Ovary (tissue), 9 donors: Measurements from ENCODE around the gene PPIL6. TPM values are rescaled to one million over a fixed set of nuclear protein-coding genes. Genes with fewer than 3 reads are reported as not detected.

Experiments used
- DNase-seq, 5 donors: peaks; one replicate each; pipeline ENCODE4 v3.0.0-alpha.2; 2019 to 2020
- H3K27ac ChIP-seq, 2 donors: fragments of 200-600 bp; one replicate each; pipeline versions ENCODE4 v1.5.1 to v1.8.0; 2019 to 2022
- H3K27me3 ChIP-seq: fragments of 200-600 bp; one replicate; pipeline ENCODE4 v1.8.0; 2022
- H3K36me3 ChIP-seq: fragments of 200-600 bp; sonication (generic); one replicate; pipeline ENCODE4 v1.5.1; 2019
- H3K4me1 ChIP-seq: one replicate; pipeline ENCODE4 v1.8.1; 2013; ENCODE audit warnings: mild to moderate bottlenecking, moderate library complexity; ENCODE audit not compliant: insufficient read depth
- H3K4me3 ChIP-seq: fragments of 200-600 bp; sonication (generic); one replicate; pipeline ENCODE4 v1.5.1; 2017
- H3K9me3 ChIP-seq, 2 donors: fragments of 200-600 bp in 1 of 2; sonication (generic) in 1 of 2; one replicate each; pipeline versions ENCODE4 v1.5.1 to v1.8.1; 2013 to 2019; ENCODE audit warnings: mild to moderate bottlenecking in 1 of 2, moderate library complexity in 1 of 2
- EP300 ChIP-seq: sonication (generic); formaldehyde crosslinking; IDR thresholded peaks from one replicate; pipeline ENCODE4 v1.6.1; 2017; ENCODE audit warnings: antibody characterized with exemption
- POLR2A ChIP-seq: fragments of 450-650 bp; IDR thresholded peaks from one replicate; pipeline ENCODE4 v1.6.1; 2017; ENCODE audit warnings: antibody characterized with exemption, mild to moderate bottlenecking, moderate library complexity
- WGBS, 3 donors: extraction: QIAGEN DNeasy Blood & Tissue Kit in 1 of 3; methylation state at CpG; one replicate each; pipeline versions ENCODE4 v1.1.5 to v1.1.7; 2013 to 2017; 5-methylcytosine and 5-hydroxymethylcytosine counted together
- intact Hi-C, 4 donors: fragments of 100-400 bp; cut with DNase I; formaldehyde crosslinking; loops; one replicate each; pipeline versions ENCODE4 v1.11.0 to v1.15.1; 2022 to 2023
- polyA plus RNA-seq, 2 donors: library from polyadenylated mRNA; stranded (reverse); fragments of 200-250 nt in 1 of 2; fragments of 350-450 nt in 1 of 2; fragmentation: Illumina TruSeq in 1 of 2; extraction: RNeasy Lipid Tissue Mini Kit (QIAGEN cat#74804) in 1 of 2; gene quantifications; one replicate each; pipeline ENCODE4 v1.2.3, GENCODE V29; 2013 to 2014
- total RNA-seq, 7 donors: library from RNA; depleted of rRNA in 2 of 7; stranded (reverse); fragments of >200 nt in 2 of 7; fragmentation: NEBNext Ultra II Directional in 3 of 7; extraction: Animal tissue kit (Norgen Biotek cat#: 25700) in 3 of 7; gene quantifications; one replicate each; pipeline versions ENCODE4 v1.1.0 to v1.2.4, GENCODE V29; 2016 to 2023
- TF ChIP-seq, protein P1 (sequence below), 3 donors: fragments of 450-650 bp in 2 of 3; fragments of 200-600 bp in 1 of 3; IDR thresholded peaks; one replicate each; pipeline versions ENCODE4 v1.5.1 to v1.8.0; 2016 to 2022; ENCODE audit warnings: antibody characterized with exemption in 3 of 3, mild to moderate bottlenecking in 1 of 3
- donor health status: DM: no; HTN: no; CAD: no; lungs with moderate emphysema.
- donor health status: DM: no; HTN: no; CAD: no.
- donor health status: Bipolar disorder and iron deficiency.
- donor health status: DM: yes; HTN: yes; CAD: no.
- donor health status: DM: no; HTN: no; CAD: no.
- donor health status: DM: yes; HTN: yes; CAD: no.

The PPIL6 gene
- total and polyA plus RNA-seq, 9 donors: 6.3 to 29.8 (median 10.9) TPM

- peaks cover 3% of the 10 kb centered on the region for H3K4me1 ChIP-seq
- intact Hi-C loops: no loop called here
- no peaks in the 10 kb centered on the region for H3K36me3 ChIP-seq
- no peak overlapping the region for H3K27ac ChIP-seq
- no peak for DNase-seq
- H3K27me3 ChIP-seq: no peaks in the 10 kb centered on the region
- 89 to 91% (median 89%) methylated on average over 9 of the region's 9 CpGs for WGBS, 3 donors
- H3K4me3 ChIP-seq: no peak overlapping the region
- H3K9me3 ChIP-seq: no peaks in the 10 kb centered on the region
- no peak for TF ChIP-seq POLR2A
- TF ChIP-seq, protein P1, sequence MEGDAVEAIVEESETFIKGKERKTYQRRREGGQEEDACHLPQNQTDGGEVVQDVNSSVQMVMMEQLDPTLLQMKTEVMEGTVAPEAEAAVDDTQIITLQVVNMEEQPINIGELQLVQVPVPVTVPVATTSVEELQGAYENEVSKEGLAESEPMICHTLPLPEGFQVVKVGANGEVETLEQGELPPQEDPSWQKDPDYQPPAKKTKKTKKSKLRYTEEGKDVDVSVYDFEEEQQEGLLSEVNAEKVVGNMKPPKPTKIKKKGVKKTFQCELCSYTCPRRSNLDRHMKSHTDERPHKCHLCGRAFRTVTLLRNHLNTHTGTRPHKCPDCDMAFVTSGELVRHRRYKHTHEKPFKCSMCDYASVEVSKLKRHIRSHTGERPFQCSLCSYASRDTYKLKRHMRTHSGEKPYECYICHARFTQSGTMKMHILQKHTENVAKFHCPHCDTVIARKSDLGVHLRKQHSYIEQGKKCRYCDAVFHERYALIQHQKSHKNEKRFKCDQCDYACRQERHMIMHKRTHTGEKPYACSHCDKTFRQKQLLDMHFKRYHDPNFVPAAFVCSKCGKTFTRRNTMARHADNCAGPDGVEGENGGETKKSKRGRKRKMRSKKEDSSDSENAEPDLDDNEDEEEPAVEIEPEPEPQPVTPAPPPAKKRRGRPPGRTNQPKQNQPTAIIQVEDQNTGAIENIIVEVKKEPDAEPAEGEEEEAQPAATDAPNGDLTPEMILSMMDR (IDR thresholded peaks at IDR 0.05): no peak
- TF ChIP-seq EP300: no peak
Measured at GRCh38 chr6:109452181-109452580, 11.8 kb upstream of the PPIL6 start.

- Histone ChIP-seq H3K36me3 (no peaks in the 10 kb centered on the region), H3K27ac (no peak overlapping the region), H3K9me3 (no peaks in the 10 kb centered on the region), H3K4me3 (no peak overlapping the region), H3K27me3 (no peaks in the 10 kb centered on the region), H3K4me1 (peaks cover 3% of the 10 kb centered on the region)
- TF ChIP-seq EP300: no peak
- no peak for TF ChIP-seq POLR2A
- TF ChIP-seq, protein P1 (IDR thresholded peaks at IDR 0.05): no peak
- 88 to 96% (median 94%) methylated on average over 7 of the region's 7 CpGs for WGBS, 3 donors
- DNase-seq: no peak
- intact Hi-C loops: no loop called here
Measured at GRCh38 chr6:109451376-109451775, 10.9 kb upstream of the PPIL6 start.

DNA sequence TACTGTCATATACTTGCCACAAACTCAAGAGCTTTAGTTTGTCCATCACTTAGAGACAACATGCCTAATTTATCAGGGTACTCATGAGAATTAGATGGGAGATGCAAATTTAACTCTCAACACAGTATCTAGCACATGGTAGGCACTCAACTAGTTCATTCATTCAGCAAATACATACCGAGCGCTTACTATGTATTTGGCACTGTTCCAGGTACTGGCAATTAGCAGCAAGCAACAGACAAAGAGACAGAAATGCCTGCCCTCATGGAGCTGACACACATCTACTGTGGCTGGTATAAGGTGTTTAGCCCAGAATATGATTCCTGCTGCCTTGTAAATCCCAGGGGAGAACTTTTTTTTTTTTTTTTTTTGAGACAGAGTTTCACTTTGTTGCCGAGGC lies 10.4 kb upstream of the PPIL6 start:
- H3K4me1 ChIP-seq: no peaks in the 10 kb centered on the region
- no peaks in the 10 kb centered on the region for H3K9me3 ChIP-seq
- H3K4me3 ChIP-seq: no peak overlapping the region
- no peak overlapping the region for H3K27ac ChIP-seq
- TF ChIP-seq, protein P1 (IDR thresholded peaks at IDR 0.05): no peak
- no peak for TF ChIP-seq EP300
- TF ChIP-seq POLR2A: no peak
- DNase-seq: no peak
- 79 to 87% (median 83%) methylated on average over 3 of the region's 3 CpGs for WGBS, 3 donors
- intact Hi-C loops: no loop called here
- no peaks in the 10 kb centered on the region for H3K36me3 ChIP-seq
- no peaks in the 10 kb centered on the region for H3K27me3 ChIP-seq

- Histone ChIP-seq H3K9me3 (no peaks in the 10 kb centered on the region), H3K4me1 (no peaks in the 10 kb centered on the region), H3K27ac (no peak overlapping the region), H3K4me3 (no peak overlapping the region), H3K36me3 (no peaks in the 10 kb centered on the region), H3K27me3 (no peaks in the 10 kb centered on the region)
- WGBS, 3 donors: 86 to 89% (median 86%) methylated on average over 16 of the region's 16 CpGs
- intact Hi-C loops: no loop called here
- no peak for TF ChIP-seq POLR2A
- TF ChIP-seq, protein P1 (IDR thresholded peaks at IDR 0.05): no peak
- no peak for TF ChIP-seq EP300
- no peak for DNase-seq
Measured at GRCh38 chr6:109449795-109450673, 9.6 kb upstream of the PPIL6 start.
